H1 (cell line): ENCODE results near the gene COL8A1. TPM values are rescaled to one million over a fixed set of nuclear protein-coding genes. Genes with fewer than 3 reads are reported as not detected.

Experiments used
- SIRT6 ChIP-seq: IDR thresholded peaks from one replicate; pipeline ENCODE4 v1.7.1; 2012; ENCODE audit warnings: low read length, inconsistent platforms
- ZNF274 ChIP-seq: IDR thresholded peaks from 2 replicates; pipeline ENCODE4 v1.7.0; 2012; ENCODE audit warnings: low read length, borderline replicate concordance; ENCODE audit errors: extremely low read depth
- polyA plus RNA-seq, 7 experiments: library from polyadenylated mRNA; depleted of rRNA in 3 of 7; stranded (reverse) in 5 of 7; unstranded in 2 of 7; fragments of >200 nt in 5 of 7; fragments of 200-250 nt in 2 of 7; gene quantifications; 1 replicate in 5 of 7; 2 replicates in 1 of 7; 4 replicates in 1 of 7; pipeline versions ENCODE4 v1.2.1 to v1.2.3, GENCODE V29; 2011 to 2013; ENCODE audit warnings: missing spikeins in 2 of 7, mixed read lengths in 2 of 7
- total RNA-seq: library from RNA; stranded (reverse); fragmentation: NEBNext Ultra II Directional; extraction: Animal tissue kit (Norgen Biotek cat#: 25700); gene quantifications from 2 replicates; pipeline ENCODE4 v1.2.1, GENCODE V29; 2021

The COL8A1 gene
- total and polyA plus RNA-seq, 2 of the 8 experiments (the other 6 are each of a cell fraction or from before 2014, with no cell fraction given), result 0.21 to 1.2 TPM

DNA sequence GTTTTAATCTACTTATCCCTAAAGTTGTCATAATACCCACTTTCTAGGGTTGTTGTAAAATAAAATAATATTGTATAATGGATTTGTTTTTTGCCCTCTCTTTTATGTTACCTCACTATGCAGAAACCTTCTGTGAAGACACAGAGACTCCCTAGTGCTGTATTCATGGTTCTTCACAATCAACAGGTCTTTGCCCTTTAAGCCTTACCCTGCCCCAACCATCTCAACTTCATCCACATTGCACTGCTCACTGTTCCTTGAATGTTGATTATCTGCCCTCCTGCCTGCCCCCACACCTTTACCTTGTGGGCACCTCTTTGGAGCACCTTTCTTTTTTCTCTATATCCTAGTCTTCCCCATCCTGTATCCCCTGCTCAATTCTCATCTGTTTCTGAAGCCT, 200.4 kb downstream of the COL8A1 start (continued):
- no peak for TF ChIP-seq SIRT6
- TF ChIP-seq ZNF274, result no peak
